Right lobe of liver (tissue), 4 donors: ENCODE data around the gene CSF2.

Source experiments
- POLR2A ChIP-seq: fragments of 450-650 bp; IDR thresholded peaks from one replicate; pipeline ENCODE4 v1.6.1; 2017; ENCODE audit warnings: antibody characterized with exemption, mild to moderate bottlenecking
- TF ChIP-seq, protein P1 (sequence below), 4 donors: fragments of 200-600 bp in 3 of 4; fragments of 450-650 bp in 1 of 4; IDR thresholded peaks; one replicate each; pipeline versions ENCODE4 v1.5.1 to v1.8.0; 2016 to 2022; ENCODE audit warnings: antibody characterized with exemption in 4 of 4, mild to moderate bottlenecking in 2 of 4
- donor health status: DM: no; HTN: no; CAD: no.
- donor health status: DM: no; HTN: no; CAD: no.
- donor health status: DM: no; HTN: yes; CAD: no.

DNA sequence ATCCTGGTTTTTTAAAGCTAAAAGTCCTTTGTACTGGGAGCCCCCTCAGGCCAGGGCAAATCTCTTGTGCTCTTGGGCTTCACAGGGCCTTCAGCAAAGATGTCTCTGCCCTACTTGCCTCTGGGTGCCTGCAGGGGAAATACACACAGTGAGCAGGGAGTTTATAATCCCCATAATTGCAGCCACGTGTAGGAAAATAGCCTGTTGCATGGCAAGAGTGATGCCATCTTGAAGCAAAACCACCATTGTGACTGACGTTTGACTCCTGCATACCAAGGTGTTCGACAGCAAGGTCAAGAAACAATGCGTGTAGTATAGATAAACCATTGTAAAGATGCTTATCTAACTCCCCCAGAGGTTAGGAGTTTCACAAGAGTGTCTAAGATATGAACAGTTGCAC, 24.5 kb upstream of the CSF2 start:
- TF ChIP-seq, protein P1, sequence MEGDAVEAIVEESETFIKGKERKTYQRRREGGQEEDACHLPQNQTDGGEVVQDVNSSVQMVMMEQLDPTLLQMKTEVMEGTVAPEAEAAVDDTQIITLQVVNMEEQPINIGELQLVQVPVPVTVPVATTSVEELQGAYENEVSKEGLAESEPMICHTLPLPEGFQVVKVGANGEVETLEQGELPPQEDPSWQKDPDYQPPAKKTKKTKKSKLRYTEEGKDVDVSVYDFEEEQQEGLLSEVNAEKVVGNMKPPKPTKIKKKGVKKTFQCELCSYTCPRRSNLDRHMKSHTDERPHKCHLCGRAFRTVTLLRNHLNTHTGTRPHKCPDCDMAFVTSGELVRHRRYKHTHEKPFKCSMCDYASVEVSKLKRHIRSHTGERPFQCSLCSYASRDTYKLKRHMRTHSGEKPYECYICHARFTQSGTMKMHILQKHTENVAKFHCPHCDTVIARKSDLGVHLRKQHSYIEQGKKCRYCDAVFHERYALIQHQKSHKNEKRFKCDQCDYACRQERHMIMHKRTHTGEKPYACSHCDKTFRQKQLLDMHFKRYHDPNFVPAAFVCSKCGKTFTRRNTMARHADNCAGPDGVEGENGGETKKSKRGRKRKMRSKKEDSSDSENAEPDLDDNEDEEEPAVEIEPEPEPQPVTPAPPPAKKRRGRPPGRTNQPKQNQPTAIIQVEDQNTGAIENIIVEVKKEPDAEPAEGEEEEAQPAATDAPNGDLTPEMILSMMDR (IDR thresholded peaks at IDR 0.05): no peak
- TF ChIP-seq POLR2A: no peak
